ENCODE results near the gene GPR135.
A peak's percentile ranks its signal among the peaks of the same experiment; 100 is the strongest.

Gene GPR135

GRCh38 chr14:59483819-59484638 is 18.8 kb upstream of the GPR135 start, which contains the start of the genes JKAMP and L3HYPDH:
TSS of gene JKAMP (plus strand) at chr14:59484517. CDS start at chr14:59484590, 73 bp downstream.
TSS of gene L3HYPDH (minus strand) at chr14:59484408. CDS start at chr14:59484316, 92 bp downstream.
- peak; percentile 73 for DNase-seq (ENCODE audit: low read depth)
- TF ChIP-seq CTCF (IDR thresholded peaks at IDR 0.05; ENCODE audit: control insufficient read depth, insufficient read depth, low read depth, low read length, missing control alignments): peak; percentile 59
- H3K4me3 ChIP-seq (ENCODE audit: control insufficient read depth, low read depth, low read length): peak within 1 kb of the TSS; percentile 94

GRCh38 chr14:59483363-59483762 is 18.2 kb upstream of the GPR135 start:
- no peak for DNase-seq (ENCODE audit: low read depth)
- peak overlapping the region; percentile 94 for H3K4me3 ChIP-seq (ENCODE audit: control insufficient read depth, low read depth, low read length)
- TF ChIP-seq CTCF (IDR thresholded peaks at IDR 0.05; ENCODE audit: control insufficient read depth, insufficient read depth, low read depth, low read length, missing control alignments): no peak

- H3K4me3 ChIP-seq (ENCODE audit: control insufficient read depth, low read depth, low read length): peak overlapping the region; percentile 94
- no peak for TF ChIP-seq CTCF (IDR thresholded peaks at IDR 0.05; ENCODE audit: control insufficient read depth, insufficient read depth, low read depth, low read length, missing control alignments)
- DNase-seq (ENCODE audit: low read depth): peak; percentile 82
Observed at GRCh38 chr14:59482541-59483331, 17.6 kb upstream of the GPR135 start.

GRCh38 chr14:59481871-59482540 is 16.8 kb upstream of the GPR135 start:
- H3K4me3 ChIP-seq (ENCODE audit: control insufficient read depth, low read depth, low read length): peak overlapping the region; percentile 94
- TF ChIP-seq CTCF (IDR thresholded peaks at IDR 0.05; ENCODE audit: control insufficient read depth, insufficient read depth, low read depth, low read length, missing control alignments): no peak

GRCh38 chr14:59481407-59481806 is 16.2 kb upstream of the GPR135 start:
- H3K4me3 ChIP-seq (ENCODE audit: control insufficient read depth, low read depth, low read length): no peak overlapping the region
- TF ChIP-seq CTCF (IDR thresholded peaks at IDR 0.05; ENCODE audit: control insufficient read depth, insufficient read depth, low read depth, low read length, missing control alignments): no peak
- DNase-seq (ENCODE audit: low read depth): no peak

More at GRCh38 chr14:59481871-59482540, 16.8 kb upstream of the GPR135 start:
- DNase-seq (ENCODE audit: low read depth): no peak

- no peak overlapping the region for H3K4me3 ChIP-seq (ENCODE audit: control insufficient read depth, low read depth, low read length)
Observed at GRCh38 chr14:59480166-59480565, 15.0 kb upstream of the GPR135 start.

More at GRCh38 chr14:59480166-59480565, 15.0 kb upstream of the GPR135 start:
- DNase-seq (ENCODE audit: low read depth): no peak
- TF ChIP-seq CTCF (IDR thresholded peaks at IDR 0.05; ENCODE audit: control insufficient read depth, insufficient read depth, low read depth, low read length, missing control alignments): no peak
